OCI-LY1 (cell line): ENCODE measurements around the gene STRADB.
"Not testable (repeated sequence)": the region's sequence is repeated elsewhere in the genome, so short reads cannot be mapped to it uniquely, and the experiment has no call there.

Source experiments
- CTCF ChIP-seq: fragments of 200-600 bp; sonication (generic), shearing (Covaris generic); IDR thresholded peaks from 2 replicates; pipeline ENCODE4 v1.5.1; 2017; ENCODE audit warnings: mild to moderate bottlenecking, antibody characterized with exemption, low read length, moderate library complexity, mixed read lengths
- EZH2 ChIP-seq: fragments of 200-600 bp; sonication (generic), shearing (Covaris generic); IDR thresholded peaks from 2 replicates; pipeline ENCODE4 v1.8.0; 2017; ENCODE audit warnings: borderline replicate concordance, mixed run types, mild to moderate bottlenecking, antibody characterized with exemption, low read length, moderate library complexity, mixed read lengths

- TF ChIP-seq CTCF, EZH2: not testable (repeated sequence)
Observed at GRCh38 chr2:201430322-201430721, 21.2 kb upstream of the STRADB start.
